ENCODE data around the gene C2orf49. TPM values are rescaled to one million over a fixed set of nuclear protein-coding genes. Genes with fewer than 3 reads are reported as not detected.

Gene C2orf49
- total and polyA plus RNA-seq, 2 experiments from 2014 or later: 19.2 to 37.9 TPM

GRCh38 chr2:105378921-105379383 lies 41.6 kb downstream of the C2orf49 start:
- Histone ChIP-seq H3K4me1 (ENCODE audit: low read depth) (peaks cover 80% of the 10 kb centered on the region), H3K4me3 (no peak overlapping the region), H3K36me3 (peaks cover 72% of the 10 kb centered on the region), H3K27ac (peak overlapping the region; percentile 80), H3K9me3 (ENCODE audit: low read depth) (no peaks in the 10 kb centered on the region), H3K27me3 (no peaks in the 10 kb centered on the region)
- no peak for TF ChIP-seq CTCF (IDR thresholded peaks at IDR 0.05; ENCODE audit: low read depth, low read length)
- DNase-seq (ENCODE audit: low read depth in 1 of 2, low spot score in 1 of 2): no peak

DNA sequence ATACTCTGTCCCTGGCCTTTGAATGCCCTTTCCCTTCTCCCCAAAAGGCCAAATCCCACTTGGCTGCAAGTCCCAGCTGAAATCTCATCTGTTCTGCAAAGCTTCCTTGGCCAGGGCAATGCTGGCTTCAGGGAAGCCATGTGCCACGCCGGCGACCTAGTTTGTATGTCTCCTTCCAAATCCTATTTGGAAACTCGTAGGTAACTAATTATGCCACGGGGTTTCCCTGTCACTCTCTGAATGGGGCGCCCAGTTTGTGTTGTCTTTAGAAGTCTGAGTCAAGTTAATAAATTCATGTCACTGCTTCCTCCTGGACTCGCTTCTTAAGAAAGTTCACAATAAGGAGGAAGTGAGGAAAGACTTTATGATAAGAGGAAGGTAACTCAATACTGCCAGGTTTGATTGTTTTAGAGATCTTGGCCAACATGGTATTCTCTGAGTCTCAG lies 42.4 kb downstream of the C2orf49 start:
- Histone ChIP-seq H3K27me3 (no peaks in the 10 kb centered on the region), H3K4me1 (ENCODE audit: low read depth) (peaks cover 81% of the 10 kb centered on the region), H3K9me3 (ENCODE audit: low read depth) (no peaks in the 10 kb centered on the region), H3K36me3 (peaks cover 72% of the 10 kb centered on the region), H3K4me3 (no peak overlapping the region), H3K27ac (peak overlapping the region; percentile 80)
- DNase-seq (ENCODE audit: low read depth in 1 of 2, low spot score in 1 of 2): no peak
- no peak for TF ChIP-seq CTCF (IDR thresholded peaks at IDR 0.05; ENCODE audit: low read depth, low read length)

- DNase-seq (ENCODE audit: low read depth in 1 of 2, low spot score in 1 of 2): peak in 1 of 2 donors; percentile 82
- Histone ChIP-seq H3K36me3 (peaks cover 72% of the 10 kb centered on the region), H3K4me3 (no peak overlapping the region), H3K27ac (peak overlapping the region; percentile 80), H3K27me3 (no peaks in the 10 kb centered on the region), H3K4me1 (ENCODE audit: low read depth) (peaks cover 81% of the 10 kb centered on the region), H3K9me3 (ENCODE audit: low read depth) (no peaks in the 10 kb centered on the region)
- no peak for TF ChIP-seq CTCF (IDR thresholded peaks at IDR 0.05; ENCODE audit: low read depth, low read length)
These were observed 43.2 kb downstream of the C2orf49 start for GRCh38 chr2:105380432-105381100.

GRCh38 chr2:105381101-105381668 lies 43.8 kb downstream of the C2orf49 start:
- Histone ChIP-seq H3K36me3 (peaks cover 72% of the 10 kb centered on the region), H3K4me3 (no peak overlapping the region), H3K27ac (peak overlapping the region; percentile 80), H3K27me3 (no peaks in the 10 kb centered on the region), H3K9me3 (ENCODE audit: low read depth) (no peaks in the 10 kb centered on the region), H3K4me1 (ENCODE audit: low read depth) (peaks cover 81% of the 10 kb centered on the region)
- no peak for DNase-seq (ENCODE audit: low read depth in 1 of 2, low spot score in 1 of 2)
- no peak for TF ChIP-seq CTCF (IDR thresholded peaks at IDR 0.05; ENCODE audit: low read depth, low read length)

- Histone ChIP-seq H3K9me3 (ENCODE audit: low read depth) (no peaks in the 10 kb centered on the region), H3K4me3 (no peak overlapping the region), H3K27ac (peak overlapping the region; percentile 80), H3K27me3 (no peaks in the 10 kb centered on the region), H3K36me3 (peaks cover 72% of the 10 kb centered on the region), H3K4me1 (ENCODE audit: low read depth) (peaks cover 74% of the 10 kb centered on the region)
- TF ChIP-seq CTCF (IDR thresholded peaks at IDR 0.05; ENCODE audit: low read depth, low read length): no peak
- no peak for DNase-seq (ENCODE audit: low read depth in 1 of 2, low spot score in 1 of 2)
These were observed 44.8 kb downstream of the C2orf49 start for GRCh38 chr2:105382177-105382576.

All from cardiac muscle cell (in vitro differentiated cells and primary cell).